ENCODE measurements around the gene KRTDAP.

- no peak for TF ChIP-seq POLR2A (IDR thresholded peaks at IDR 0.05; ENCODE audit: low read length)
- no peak for TF ChIP-seq GATA1 (IDR thresholded peaks at IDR 0.05; ENCODE audit: low read depth, low read length)
These were observed 40.8 kb downstream of the KRTDAP start for GRCh38 chr19:35449359-35450043.

All from erythroblast (primary cell).